Chondrocyte (in vitro differentiated cells): Measurements from ENCODE around the gene CCDC93. TPM values are rescaled to one million over a fixed set of nuclear protein-coding genes. Genes with fewer than 3 reads are reported as not detected.
A peak's percentile ranks its signal among the peaks of the same experiment; 100 is the strongest.

Experiments
- DNase-seq: peaks from one replicate; pipeline ENCODE4 v3.0.0; 2021; ENCODE audit warnings: mixed read lengths, low spot score
- H3K27ac Mint-ChIP-seq: one replicate; pipeline ENCODE4 v1.8.0; 2021; ENCODE audit warnings: mild to moderate bottlenecking, moderate library complexity, mixed read lengths; ENCODE audit not compliant: unreplicated experiment
- H3K27me3 Mint-ChIP-seq: 2 replicates; pipeline ENCODE4 v1.8.0; 2021; ENCODE audit warnings: low read depth, mixed read lengths
- H3K36me3 Mint-ChIP-seq: 2 replicates; pipeline ENCODE4 v1.8.0; 2021; ENCODE audit warnings: low read depth, mixed read lengths
- H3K4me1 Mint-ChIP-seq: 2 replicates; pipeline ENCODE4 v1.8.0; 2021; ENCODE audit warnings: low read depth, mild to moderate bottlenecking, mixed read lengths
- H3K4me3 Mint-ChIP-seq: one replicate; pipeline ENCODE4 v1.8.0; 2021; ENCODE audit warnings: mild to moderate bottlenecking, moderate library complexity, mixed read lengths; ENCODE audit not compliant: unreplicated experiment
- H3K9me3 Mint-ChIP-seq: 2 replicates; pipeline ENCODE4 v1.8.0; 2021; ENCODE audit warnings: low read depth, mixed read lengths
- total RNA-seq: library from RNA; stranded (reverse); gene quantifications from 3 replicates; pipeline ENCODE4 v1.2.1, GENCODE V29; 2021
- TF ChIP-seq, protein P1 (sequence below): fragments of 200-600 bp; sonication (generic); IDR thresholded peaks from 2 replicates; pipeline ENCODE4 v1.5.0; 2021; ENCODE audit warnings: antibody characterized with exemption, mild to moderate bottlenecking, moderate library complexity

CCDC93 gene
- total RNA-seq, 1 donor from 2014 or later = 22.8 TPM

DNA sequence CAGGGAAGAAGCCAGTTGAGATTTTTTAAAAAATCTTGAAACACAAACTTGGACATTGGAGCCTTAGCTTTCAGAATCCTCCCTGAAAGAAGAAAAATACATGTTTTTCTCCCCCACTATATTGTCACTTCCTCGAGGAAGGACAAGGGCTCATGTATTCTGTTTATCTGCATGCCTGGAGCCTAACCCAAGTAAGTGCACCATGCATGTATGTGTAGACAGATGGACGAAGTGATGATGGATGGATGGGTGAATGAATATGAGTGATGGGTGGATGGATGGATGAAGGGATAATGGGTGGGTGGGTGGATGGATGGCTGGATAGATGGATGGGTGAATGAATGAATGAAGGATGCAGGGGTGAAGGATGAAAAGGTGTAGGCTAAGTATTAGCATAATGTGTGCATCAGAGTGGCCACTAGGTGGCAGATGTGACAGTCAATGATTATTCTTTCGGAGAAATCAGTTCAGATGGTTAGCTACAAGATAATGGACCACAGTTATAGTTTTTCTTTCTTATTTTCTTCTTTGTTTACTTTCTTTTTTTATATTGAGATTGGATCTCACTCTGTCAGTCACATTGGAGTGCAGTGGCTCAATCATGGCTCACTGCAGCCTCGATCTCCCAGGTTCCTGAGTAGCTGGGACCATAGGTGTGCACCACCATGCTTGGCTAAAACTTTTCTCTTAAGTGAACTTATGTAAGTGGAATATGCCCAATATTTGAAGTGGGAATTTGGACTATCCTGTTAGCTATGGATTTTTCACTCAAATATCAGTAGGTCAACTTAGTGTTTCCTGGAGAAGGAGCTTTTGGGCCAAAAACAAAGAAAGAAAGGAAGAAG lies 18.5 kb upstream of the CCDC93 start:
- no peaks in the 10 kb centered on the region for H3K4me1 Mint-ChIP-seq
- no peak overlapping the region for H3K4me3 Mint-ChIP-seq
- H3K27ac Mint-ChIP-seq = no peak overlapping the region
- peaks cover 45% of the 10 kb centered on the region for H3K27me3 Mint-ChIP-seq
- TF ChIP-seq, protein P1, sequence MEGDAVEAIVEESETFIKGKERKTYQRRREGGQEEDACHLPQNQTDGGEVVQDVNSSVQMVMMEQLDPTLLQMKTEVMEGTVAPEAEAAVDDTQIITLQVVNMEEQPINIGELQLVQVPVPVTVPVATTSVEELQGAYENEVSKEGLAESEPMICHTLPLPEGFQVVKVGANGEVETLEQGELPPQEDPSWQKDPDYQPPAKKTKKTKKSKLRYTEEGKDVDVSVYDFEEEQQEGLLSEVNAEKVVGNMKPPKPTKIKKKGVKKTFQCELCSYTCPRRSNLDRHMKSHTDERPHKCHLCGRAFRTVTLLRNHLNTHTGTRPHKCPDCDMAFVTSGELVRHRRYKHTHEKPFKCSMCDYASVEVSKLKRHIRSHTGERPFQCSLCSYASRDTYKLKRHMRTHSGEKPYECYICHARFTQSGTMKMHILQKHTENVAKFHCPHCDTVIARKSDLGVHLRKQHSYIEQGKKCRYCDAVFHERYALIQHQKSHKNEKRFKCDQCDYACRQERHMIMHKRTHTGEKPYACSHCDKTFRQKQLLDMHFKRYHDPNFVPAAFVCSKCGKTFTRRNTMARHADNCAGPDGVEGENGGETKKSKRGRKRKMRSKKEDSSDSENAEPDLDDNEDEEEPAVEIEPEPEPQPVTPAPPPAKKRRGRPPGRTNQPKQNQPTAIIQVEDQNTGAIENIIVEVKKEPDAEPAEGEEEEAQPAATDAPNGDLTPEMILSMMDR = peak; percentile 86
- peaks cover 5% of the 10 kb centered on the region for H3K36me3 Mint-ChIP-seq
- peaks cover 10% of the 10 kb centered on the region for H3K9me3 Mint-ChIP-seq
- DNase-seq = no peak

- Mint-ChIP-seq H3K27ac (no peak overlapping the region), H3K27me3 (peaks cover 48% of the 10 kb centered on the region), H3K9me3 (peaks cover 6% of the 10 kb centered on the region), H3K4me3 (no peak overlapping the region), H3K36me3 (peaks cover 4% of the 10 kb centered on the region), H3K4me1 (no peaks in the 10 kb centered on the region)
- DNase-seq = no peak
- TF ChIP-seq, protein P1 = no peak
Observed at GRCh38 chr2:118031566-118031965, 17.7 kb upstream of the CCDC93 start.

- no peak overlapping the region for H3K4me3 Mint-ChIP-seq
- peaks cover 58% of the 10 kb centered on the region for H3K27me3 Mint-ChIP-seq
- H3K27ac Mint-ChIP-seq = no peak overlapping the region
- TF ChIP-seq, protein P1 = no peak
- no peaks in the 10 kb centered on the region for H3K36me3 Mint-ChIP-seq
- no peak for DNase-seq
- no peaks in the 10 kb centered on the region for H3K9me3 Mint-ChIP-seq
- H3K4me1 Mint-ChIP-seq = no peaks in the 10 kb centered on the region
Observed at GRCh38 chr2:118029025-118029424, 15.2 kb upstream of the CCDC93 start.

DNA sequence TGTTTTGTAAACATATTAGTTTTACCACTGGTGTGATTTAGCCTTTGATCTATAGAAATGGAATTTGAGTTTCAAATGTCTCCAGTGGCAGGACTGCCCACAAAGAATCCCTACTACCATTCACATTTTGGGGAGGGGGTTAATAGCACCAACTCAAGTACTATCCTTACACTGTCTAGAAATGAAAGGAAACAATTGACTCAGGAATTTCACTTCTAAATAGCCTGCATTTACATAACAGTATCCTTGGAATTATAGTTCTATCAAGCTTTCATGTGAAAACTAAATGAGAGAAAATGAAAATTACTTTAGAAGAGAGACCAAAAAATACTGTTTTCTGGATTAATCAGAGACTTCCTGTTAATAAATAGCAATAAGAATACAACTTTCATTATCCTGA lies 7.5 kb upstream of the CCDC93 start:
- no peak for DNase-seq
- Mint-ChIP-seq H3K27ac (no peak overlapping the region), H3K27me3 (peaks cover 46% of the 10 kb centered on the region), H3K4me1 (no peaks in the 10 kb centered on the region), H3K4me3 (no peak overlapping the region), H3K9me3 (no peaks in the 10 kb centered on the region), H3K36me3 (no peaks in the 10 kb centered on the region)
- TF ChIP-seq, protein P1 = no peak

DNA sequence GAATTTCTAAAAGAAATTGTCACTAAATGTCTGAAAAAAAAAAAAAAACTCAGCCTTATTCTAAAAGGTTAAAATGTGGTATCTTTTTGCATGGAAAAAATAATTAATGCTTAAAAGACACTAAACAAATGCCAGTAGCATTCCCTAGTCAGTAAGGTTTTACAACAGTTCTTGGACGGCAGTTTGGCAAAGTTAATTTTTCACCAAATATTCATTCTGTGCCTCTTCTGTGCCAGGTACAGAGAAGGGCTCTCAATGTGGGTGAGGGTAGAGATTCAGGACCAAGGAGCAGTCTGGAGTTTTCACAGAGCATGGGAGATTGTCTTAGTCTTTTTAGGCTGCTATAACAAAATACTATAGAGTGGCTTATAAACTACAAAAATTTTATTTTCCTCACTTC lies 6.0 kb upstream of the CCDC93 start:
- Mint-ChIP-seq H3K4me3 (no peak overlapping the region), H3K27ac (no peak overlapping the region), H3K4me1 (peaks cover 2% of the 10 kb centered on the region), H3K36me3 (no peaks in the 10 kb centered on the region), H3K9me3 (no peaks in the 10 kb centered on the region), H3K27me3 (peaks cover 37% of the 10 kb centered on the region)
- no peak for DNase-seq
- TF ChIP-seq, protein P1 = no peak
